K562 (cell line): ENCODE results near the gene ST8SIA1. TPM values are rescaled to one million over a fixed set of nuclear protein-coding genes. Genes with fewer than 3 reads are reported as not detected.

Experiments
- ATAC-seq: fragments of 200-7000 bp; cut with Tn5 transposase; 3 replicates; pipeline ENCODE4 v1.9.1; 2020; ENCODE audit warnings: moderate library complexity
- BruUV-seq: library from RNA; stranded (reverse); fragments of 400-500 nt; replicated peaks from 2 replicates; lab custom pipeline; 2021; lab: Mats Ljungman, UMichigan
- CTCF ChIA-PET: fragments of 300-600 bp; formaldehyde crosslinking; extraction: SDS; loops from one replicate; lab custom pipeline; 2021; ENCODE audit warnings: low intra/inter-chr PET ratio; lab: Yijun Ruan, JAX
- POLR2A ChIA-PET: fragments of 300-600, 350-650 bp; sonication (Branson Sonifier 250); formaldehyde crosslinking; extraction: SDS; loops from one replicate; lab custom pipeline; 2021; ENCODE audit warnings: antibody characterized with exemption, inconsistent platforms; lab: Yijun Ruan, JAX
- DNase-seq, 4 experiments: peaks; one replicate each; pipeline versions ENCODE4 v3.0.0 to v3.0.0-alpha.2; 2011 to 2018; ENCODE audit warnings: low spot score in 3 of 4, mixed read lengths in 3 of 4; ENCODE audit errors: extremely low read depth in 1 of 4
- FAIRE-seq: peaks from 2 replicates; lab custom pipeline; 2011; peaks lifted over from hg19 to GRCh38; lab: Jason Lieb, UNC
- H2AFZ ChIP-seq: 2 replicates; pipeline ENCODE4 v1.6.0; 2011; ENCODE audit warnings: low read depth, low read length, control low read depth, inconsistent platforms
- H3K27ac ChIP-seq: fragments of 200-600 bp; 3 replicates; pipeline ENCODE4 v1.8.0; 2011; ENCODE audit warnings: low read depth, mild to moderate bottlenecking, control low read depth, inconsistent platforms, low read length, moderate library complexity, mixed read lengths; ENCODE audit errors: extremely low read depth
- H3K27me3 ChIP-seq, 2 experiments: fragments of 300-600 bp in 1 of 2; 2 replicates in 1 of 2; 3 replicates in 1 of 2; pipeline versions ENCODE4 v1.6.0 to v1.8.0; 2011; ENCODE audit warnings: inconsistent platforms in 2 of 2, low read length in 2 of 2, mild to moderate bottlenecking in 1 of 2, mixed read lengths in 1 of 2, moderate library complexity in 1 of 2; ENCODE audit not compliant: control insufficient read depth in 2 of 2, insufficient read depth in 2 of 2
- H3K36me3 ChIP-seq: fragments of 300-600 bp; 3 replicates; pipeline ENCODE4 v1.8.0; 2011; ENCODE audit warnings: mild to moderate bottlenecking, low read length, inconsistent platforms; ENCODE audit not compliant: control insufficient read depth, insufficient read depth
- H3K4me1 ChIP-seq, 2 experiments: fragments of 200-600 bp in 1 of 2; replicated peaks in 1 of 2; 2 replicates in 1 of 2; 3 replicates in 1 of 2; pipeline versions ENCODE4 v1.5.1 to v1.8.0; 2011; ENCODE audit warnings: inconsistent platforms in 2 of 2, low read length in 2 of 2, mild to moderate bottlenecking in 1 of 2, mixed read lengths in 1 of 2, moderate library complexity in 1 of 2; ENCODE audit not compliant: control insufficient read depth in 2 of 2, insufficient read depth in 2 of 2
- H3K4me2 ChIP-seq: 2 replicates; pipeline ENCODE4 v1.6.1; 2011; ENCODE audit warnings: low read length, control low read depth, inconsistent platforms, mixed read lengths; ENCODE audit not compliant: insufficient read depth
- H3K4me3 ChIP-seq: fragments of 200-600 bp; sonication (generic), shearing (Covaris generic); 2 replicates; pipeline ENCODE4 v1.5.1; 2016; ENCODE audit warnings: control low read depth, inconsistent platforms
- H3K79me2 ChIP-seq: fragments of 200-600 bp; 3 replicates; pipeline ENCODE4 v1.8.0; 2011; ENCODE audit warnings: low read length, inconsistent platforms; ENCODE audit not compliant: control insufficient read depth, insufficient read depth
- H3K9ac ChIP-seq, 2 experiments: 2 replicates each; pipeline versions ENCODE4 v1.6.0 to v1.6.1; 2011; ENCODE audit warnings: low read depth in 2 of 2, low read length in 2 of 2, control low read depth in 1 of 2, inconsistent platforms in 1 of 2, mild to moderate bottlenecking in 1 of 2, mixed read lengths in 1 of 2; ENCODE audit not compliant: insufficient read depth in 1 of 2
- H3K9me1 ChIP-seq: one replicate; pipeline ENCODE4 v1.6.0; 2011; ENCODE audit warnings: inconsistent platforms, mild to moderate bottlenecking, low read length, moderate library complexity; ENCODE audit not compliant: control insufficient read depth, insufficient read depth
- H3K9me3 ChIP-seq: replicated peaks from 2 replicates; pipeline ENCODE4 v1.5.1; 2011; ENCODE audit warnings: low read depth, low read length, inconsistent platforms; ENCODE audit not compliant: control insufficient read depth, insufficient read depth
- H4K20me1 ChIP-seq: replicated peaks from 2 replicates; pipeline ENCODE4 v1.6.1; 2011; ENCODE audit warnings: low read length, inconsistent platforms, mixed read lengths; ENCODE audit not compliant: control insufficient read depth, insufficient read depth
- CREB5 ChIP-seq: fragments of 250-450 bp; sonication (Bioruptor Pico); IDR thresholded peaks from 2 replicates; pipeline ENCODE4 v1.5.0; 2020; ENCODE audit warnings: mild to moderate bottlenecking
- DLX4 ChIP-seq: fragments of 250-450 bp; sonication (Bioruptor Pico); IDR thresholded peaks from 2 replicates; pipeline ENCODE4 v1.6.1; 2021; ENCODE audit warnings: mild to moderate bottlenecking
- L3MBTL2 ChIP-seq: fragments of 450-650 bp; IDR thresholded peaks from 2 replicates; pipeline ENCODE4 v1.6.1; 2016; ENCODE audit warnings: mild to moderate bottlenecking, moderate library complexity
- MAZ ChIP-seq, 2 experiments: fragments of 450-650 bp in 1 of 2; sonication (generic) in 1 of 2; formaldehyde crosslinking; IDR thresholded peaks in 1 of 2; conservative IDR thresholded peaks in 1 of 2; 2 replicates each; pipeline versions ENCODE4 v1.4.0 to v1.5.0; 2020; ENCODE audit warnings: mild to moderate bottlenecking in 1 of 2, missing genetic modification reagents in 1 of 2
- MITF ChIP-seq: IDR thresholded peaks from 2 replicates; pipeline ENCODE4 v1.6.1; 2014; ENCODE audit warnings: antibody characterized with exemption
- TCFL5 ChIP-seq: fragments of 250-450 bp; sonication (Bioruptor Pico); conservative IDR thresholded peaks from 2 replicates; pipeline ENCODE4 v1.6.1; 2021; ENCODE audit warnings: mild to moderate bottlenecking, moderate library complexity, matching md5 sums
- ZNF124 ChIP-seq: sonication (generic); formaldehyde crosslinking; IDR thresholded peaks from 2 replicates; pipeline ENCODE4 v1.8.1; 2022; ENCODE audit warnings: missing genetic modification reagents
- ZNF232 ChIP-seq: sonication (generic); formaldehyde crosslinking; IDR thresholded peaks from 2 replicates; pipeline ENCODE4 v1.8.0; 2022; ENCODE audit warnings: mild to moderate bottlenecking, missing genetic modification reagents
- ZNF395 ChIP-seq: fragments of 200-800 bp; sonication (Bioruptor generic); IDR thresholded peaks from 2 replicates; pipeline ENCODE4 v1.6.1; 2017; ENCODE audit warnings: missing genetic modification characterization, missing compliant biosample characterization
- WGBS: fragments of 100-300 bp; shearing (Covaris generic); methylation state at CpG from one replicate; pipeline ENCODE4 v1.1.6; 2016; ENCODE audit warnings: low coverage, mixed read lengths; ENCODE audit not compliant: insufficient coverage; ENCODE audit errors: missing lambda C conversion rate; 5-methylcytosine and 5-hydroxymethylcytosine counted together
- in situ Hi-C: fragments of 300-500 bp; cut with MboI; formaldehyde crosslinking; loops from 4 replicates; pipeline ENCODE4 v1.15.0; 2018; ENCODE audit warnings: inconsistent platforms, mixed read lengths
- intact Hi-C: fragments of 100-400 bp; cut with micrococcal nuclease; formaldehyde crosslinking; loops from 2 replicates; pipeline ENCODE4 v1.14.2; 2022
- polyA plus RNA-seq, 8 experiments: library from polyadenylated mRNA; depleted of rRNA in 4 of 8; stranded (reverse) in 5 of 8; unstranded in 3 of 8; fragments of >200 nt; fragmentation: Nextera tagmentation in 2 of 8; fragmentation: Illumina TruSeq in 1 of 8; extraction: Ambion mirVana in 2 of 8; extraction: Trizol in 1 of 8; gene quantifications; 2 replicates each; pipeline versions ENCODE4 v1.2.1 to v1.2.3, GENCODE V29; 2011 to 2014; ENCODE audit warnings: inconsistent platforms in 1 of 8, missing spikeins in 1 of 8
- total RNA-seq, 7 experiments: library from RNA; depleted of rRNA in 6 of 7; stranded (reverse); fragments of >200 nt in 6 of 7; fragmentation: Illumina TruSeq in 2 of 7; extraction: Trizol in 2 of 7; gene quantifications; 2 replicates each; pipeline versions ENCODE4 v1.2.1 to v1.2.3, GENCODE V29; 2011 to 2021; ENCODE audit warnings: low replicate concordance in 1 of 7

The ST8SIA1 gene
- total and polyA plus RNA-seq, 9 of the 15 experiments (the other 6 are each of a cell fraction or from before 2014, with no cell fraction given), result 0.86 to 26.3 (median 4.3) TPM

- H3K9me3 ChIP-seq, result no peaks in the 10 kb centered on the region
- H4K20me1 ChIP-seq, result no peaks in the 10 kb centered on the region
- DNase-seq, result no peak
- no peak overlapping the region for H3K9ac ChIP-seq
- intact Hi-C loops (no loop called here), in situ Hi-C loops (no loop called here)
- BruUV-seq, result no TSS peak
- H3K9me1 ChIP-seq, result no peaks in the 10 kb centered on the region
- H2AFZ ChIP-seq, result no peak overlapping the region
- H3K79me2 ChIP-seq, result no peaks in the 10 kb centered on the region
- no peak overlapping the region for H3K4me3 ChIP-seq
- no peaks in the 10 kb centered on the region for H3K27me3 ChIP-seq
- ChIA-PET POLR2A (no interaction called here), CTCF (no interaction called here)
- H3K36me3 ChIP-seq, result no peaks in the 10 kb centered on the region
- no peak for FAIRE-seq
- no peak overlapping the region for H3K27ac ChIP-seq
- H3K4me1 ChIP-seq, result no peaks in the 10 kb centered on the region
- no peak for ATAC-seq
- TF ChIP-seq MITF (no peak), TCFL5 (CRISPR knock-in tag) (no peak), ZNF124 (CRISPR knock-in tag) (no peak)
- WGBS, result 0% methylated on average over 3 of the region's 4 CpGs
- H3K4me2 ChIP-seq, result no peak overlapping the region
These were observed 170.4 kb downstream of the ST8SIA1 start for GRCh38 chr12:22164139-22164538.

GRCh38 chr12:22163594-22163993 lies 170.9 kb downstream of the ST8SIA1 start:
- intact Hi-C loops, result no loop called here
- TF ChIP-seq ZNF232 (CRISPR knock-in tag) (no peak), L3MBTL2 (no peak), MAZ (CRISPR knock-in tag; conservative IDR thresholded peaks at IDR 0.05 in 1 of 2, IDR thresholded peaks at IDR 0.05 in 1 of 2) (no peak), CREB5 (CRISPR knock-in tag) (no peak), DLX4 (CRISPR knock-in tag) (no peak), ZNF395 (CRISPR knock-in tag) (no peak)

More at GRCh38 chr12:22163594-22163993, 170.9 kb downstream of the ST8SIA1 start:
- no peak for FAIRE-seq
- H2AFZ ChIP-seq, result no peak overlapping the region
- no peaks in the 10 kb centered on the region for H3K4me1 ChIP-seq
- no peak for DNase-seq
- H3K4me3 ChIP-seq, result no peak overlapping the region
- no TSS peak for BruUV-seq
- H3K27ac ChIP-seq, result no peak overlapping the region
- no peaks in the 10 kb centered on the region for H3K79me2 ChIP-seq
- POLR2A ChIA-PET, result no interaction called here
- no peaks in the 10 kb centered on the region for H4K20me1 ChIP-seq
- H3K9me1 ChIP-seq, result no peaks in the 10 kb centered on the region
- WGBS, result 3% methylated on average over 3 of the region's 3 CpGs
- CTCF ChIA-PET, result no interaction called here
- no peak overlapping the region for H3K9ac ChIP-seq
- H3K27me3 ChIP-seq, result no peaks in the 10 kb centered on the region
- H3K9me3 ChIP-seq, result no peaks in the 10 kb centered on the region
- in situ Hi-C loops, result no loop called here
- no peak for ATAC-seq
- H3K36me3 ChIP-seq, result no peaks in the 10 kb centered on the region
- H3K4me2 ChIP-seq, result no peak overlapping the region
